GM21576 (cell line): ENCODE measurements around the gene PSTPIP1.

Experiments
- ATAC-seq: cut with Tn5 transposase; IDR thresholded peaks from one replicate; pipeline ENCODE4 v1.9.1; 2021; ENCODE audit warnings: mild to moderate bottlenecking, moderate library complexity; ENCODE audit not compliant: unreplicated experiment

PSTPIP1 gene

DNA sequence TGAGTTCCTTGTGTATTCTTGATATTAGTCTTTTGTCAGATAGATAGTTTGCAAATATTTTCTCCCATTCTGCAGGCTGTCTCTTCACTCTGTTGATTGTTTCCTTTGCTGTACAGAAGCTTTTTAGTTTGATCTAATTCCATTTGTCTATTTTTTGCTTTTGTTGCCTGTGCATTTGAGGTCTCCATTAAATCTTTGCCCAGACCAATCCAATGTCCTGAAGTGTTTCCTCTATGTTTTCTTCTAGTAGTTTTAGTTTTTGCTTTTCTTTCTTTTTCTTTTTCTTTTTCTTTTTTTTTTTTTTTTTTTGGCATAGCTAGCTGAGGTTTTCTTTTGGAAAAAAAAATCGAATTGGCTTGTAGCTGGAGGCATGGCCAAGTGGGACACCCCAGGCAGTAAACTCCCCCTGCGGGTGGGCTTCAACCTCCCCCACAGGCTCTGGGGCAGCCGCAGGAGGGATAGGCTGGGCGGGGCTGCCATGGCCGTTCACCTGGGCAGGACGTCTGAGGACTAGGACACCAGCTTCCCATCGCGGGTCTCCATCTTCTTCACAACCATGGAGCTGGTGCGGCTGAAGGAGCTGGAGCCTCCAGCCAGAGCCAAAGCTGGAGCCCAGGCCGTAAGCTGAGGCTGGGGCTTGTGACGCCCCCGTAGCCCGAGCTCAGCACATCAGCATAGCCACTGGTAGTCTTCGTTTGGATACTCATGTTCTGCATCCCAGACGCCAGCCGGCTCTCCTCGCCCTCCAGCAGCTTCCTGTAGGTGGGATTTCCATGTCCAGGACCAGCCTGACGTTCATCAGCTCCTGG is 16.2 kb upstream of the PSTPIP1 start:
- ATAC-seq: no peak

- no peak for ATAC-seq
Observed at GRCh38 chr15:76979331-76979925, 15.5 kb upstream of the PSTPIP1 start.

DNA sequence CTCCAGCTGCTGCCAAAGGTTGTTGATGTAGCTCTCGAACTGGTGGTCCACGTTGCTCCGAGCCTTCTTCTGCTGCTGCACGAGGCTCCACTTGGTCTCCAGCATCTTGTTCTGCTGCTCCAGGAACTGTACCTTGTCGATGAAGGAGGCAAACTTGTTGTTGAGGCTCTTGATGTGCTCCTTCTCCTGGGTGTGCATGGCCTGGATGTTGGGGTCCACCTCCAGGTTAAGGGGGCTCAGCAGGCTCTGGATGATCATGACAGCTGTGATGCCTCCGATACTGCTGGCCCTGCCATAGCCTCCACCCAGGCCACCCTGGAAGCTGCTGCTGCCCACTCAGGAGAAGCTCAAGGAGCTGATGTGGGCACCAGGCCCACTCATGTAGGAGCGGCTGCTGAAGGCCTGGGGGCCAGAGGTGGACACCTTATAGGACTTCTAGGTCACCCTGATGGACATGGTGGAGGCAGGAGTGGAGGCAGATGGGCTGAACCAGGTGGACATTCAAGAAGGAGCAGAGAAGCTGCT is 14.9 kb upstream of the PSTPIP1 start:
- no peak for ATAC-seq

DNA sequence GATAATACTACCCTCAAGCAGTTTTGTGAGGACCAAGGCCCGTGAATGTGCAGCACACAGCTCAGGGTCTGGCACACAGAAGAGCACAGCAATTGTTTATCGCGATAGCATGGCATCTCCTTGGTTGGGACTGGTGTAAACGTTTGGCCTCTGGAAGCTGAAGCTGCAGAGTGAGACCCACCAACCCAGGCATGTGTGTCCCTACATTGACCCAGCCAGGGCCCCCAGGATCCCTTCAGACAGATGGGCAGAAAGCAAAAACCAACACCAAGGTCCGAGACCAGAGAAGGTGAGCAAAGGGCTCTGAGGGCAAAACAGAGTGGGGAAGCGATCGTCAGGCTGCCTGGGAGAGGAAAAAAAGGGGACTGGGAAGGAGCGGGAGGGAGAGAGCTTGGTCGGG is 12.6 kb upstream of the PSTPIP1 start:
- ATAC-seq: no peak

DNA sequence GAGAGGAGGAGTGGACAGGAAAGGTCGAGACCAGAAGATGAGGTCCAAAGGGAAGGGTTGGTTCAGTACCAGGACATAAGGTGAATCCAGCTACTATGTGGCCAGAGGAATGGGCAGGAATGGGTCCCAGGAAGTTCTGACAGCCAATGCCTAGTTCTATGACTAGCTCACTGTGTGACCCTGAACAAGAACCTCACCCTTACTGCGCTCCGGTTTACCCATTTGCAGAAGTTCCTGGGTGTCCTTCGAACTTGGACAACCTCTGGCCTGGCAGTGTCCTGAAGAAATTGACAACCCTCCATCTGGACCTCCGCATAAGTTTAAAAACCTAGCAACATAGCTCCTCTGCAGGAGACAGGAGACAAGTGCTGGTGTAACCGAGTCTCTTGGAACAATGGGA is 12.2 kb upstream of the PSTPIP1 start:
- no peak for ATAC-seq

- ATAC-seq: no peak
Observed at GRCh38 chr15:76983590-76984375, 11.1 kb upstream of the PSTPIP1 start.

DNA sequence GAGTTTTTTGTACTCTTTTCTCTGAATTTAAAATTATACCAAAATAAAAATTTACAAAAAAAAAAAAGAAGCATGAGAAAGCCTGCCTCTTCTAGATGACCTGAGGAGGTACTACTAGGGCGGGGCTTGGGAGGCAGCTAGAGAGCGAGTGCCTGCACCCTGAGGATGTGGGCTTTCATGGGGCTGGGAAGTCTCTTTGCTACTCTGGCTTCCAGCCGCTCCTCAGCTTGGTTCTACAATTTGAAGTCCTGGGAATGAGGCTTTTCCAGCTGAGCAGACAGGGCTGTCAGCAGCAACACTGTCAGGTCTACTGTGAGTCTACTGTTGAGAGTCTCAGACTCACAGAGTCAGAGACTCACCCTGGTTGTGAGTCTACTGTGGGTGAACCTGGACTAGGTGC is 8.2 kb upstream of the PSTPIP1 start:
- no peak for ATAC-seq

GRCh38 chr15:76987276-76987675 is 7.7 kb upstream of the PSTPIP1 start:
- ATAC-seq: no peak

- peak; percentile 73 for ATAC-seq
Observed at GRCh38 chr15:76987896-76988860, 6.7 kb upstream of the PSTPIP1 start.

DNA sequence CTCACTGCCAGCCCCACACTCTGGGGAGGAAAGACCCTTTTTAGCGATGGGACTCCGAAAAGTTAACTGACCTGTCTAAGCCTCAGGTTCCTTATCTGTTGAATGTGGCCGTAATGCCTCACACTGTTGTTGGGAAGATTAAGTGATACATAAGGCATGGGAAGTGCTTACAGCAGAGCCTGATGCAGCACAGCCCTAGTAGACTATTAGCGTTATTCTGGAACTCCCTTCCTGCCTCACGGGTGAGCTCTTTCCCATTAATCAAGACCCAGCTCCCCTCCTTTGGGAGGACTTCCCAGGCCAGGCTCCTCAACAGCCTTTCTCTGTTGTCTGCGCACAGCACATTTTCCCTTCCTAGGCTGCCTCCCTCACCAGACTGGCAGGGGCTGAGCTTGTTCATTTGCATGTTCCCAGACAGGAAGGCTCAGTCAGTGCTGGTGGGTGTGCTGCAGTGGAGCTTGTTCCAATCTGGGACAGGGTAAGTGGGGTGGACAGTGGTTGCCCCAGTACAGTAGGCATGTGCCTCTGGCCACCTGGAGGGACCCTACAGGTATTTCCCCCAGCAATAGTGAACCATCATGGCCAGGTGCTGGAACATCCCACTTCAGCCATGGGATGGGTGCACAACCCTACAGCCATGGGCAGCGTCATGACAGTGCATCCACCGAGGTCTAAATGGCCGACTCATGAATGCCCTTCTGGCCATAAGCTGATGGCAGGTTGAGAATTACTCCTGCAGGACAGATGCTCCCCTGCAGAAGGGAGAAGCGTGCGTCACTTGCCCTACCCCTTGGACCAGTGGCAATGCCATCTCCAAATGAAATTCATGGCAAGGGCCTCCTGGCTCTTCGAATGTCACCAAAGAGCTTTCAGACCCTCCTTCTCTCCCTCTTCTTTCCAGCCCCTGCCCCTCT is 5.8 kb upstream of the PSTPIP1 start:
- no peak for ATAC-seq

- ATAC-seq: no peak
Observed at GRCh38 chr15:76991048-76991447, 3.9 kb upstream of the PSTPIP1 start.

GRCh38 chr15:76991741-76992645 is 2.9 kb upstream of the PSTPIP1 start:
- no peak for ATAC-seq

DNA sequence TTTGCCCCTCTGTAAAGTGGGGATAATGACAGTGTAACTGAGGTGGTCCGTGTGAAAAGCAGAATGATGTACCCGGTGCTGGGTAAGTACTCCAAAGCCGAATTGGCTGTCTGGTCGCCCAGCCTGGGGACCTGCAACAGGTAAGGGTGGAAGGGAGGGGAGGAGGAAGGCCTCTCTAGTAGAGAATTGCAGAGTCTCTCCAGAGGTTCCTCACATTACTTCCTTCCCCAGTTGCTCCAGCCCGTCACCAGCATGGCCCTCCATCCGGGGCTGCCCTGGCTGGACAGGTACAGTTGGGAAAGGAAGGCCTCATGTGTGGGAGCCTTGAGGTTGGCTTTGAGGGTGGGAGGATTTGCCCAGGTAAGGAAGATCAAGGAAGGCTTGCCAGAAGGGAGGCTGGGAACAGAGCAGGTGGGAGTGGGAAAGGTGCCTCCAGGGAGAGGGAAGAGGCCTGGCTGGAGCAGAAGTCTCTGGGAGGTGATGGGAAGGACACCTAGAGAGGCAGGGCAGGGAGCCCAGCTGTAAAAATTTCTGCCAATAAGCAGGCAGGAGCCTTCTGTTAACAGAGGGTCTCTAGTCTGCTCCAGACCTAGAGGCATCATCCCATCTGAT is 1.7 kb upstream of the PSTPIP1 start:
- ATAC-seq: no peak

DNA sequence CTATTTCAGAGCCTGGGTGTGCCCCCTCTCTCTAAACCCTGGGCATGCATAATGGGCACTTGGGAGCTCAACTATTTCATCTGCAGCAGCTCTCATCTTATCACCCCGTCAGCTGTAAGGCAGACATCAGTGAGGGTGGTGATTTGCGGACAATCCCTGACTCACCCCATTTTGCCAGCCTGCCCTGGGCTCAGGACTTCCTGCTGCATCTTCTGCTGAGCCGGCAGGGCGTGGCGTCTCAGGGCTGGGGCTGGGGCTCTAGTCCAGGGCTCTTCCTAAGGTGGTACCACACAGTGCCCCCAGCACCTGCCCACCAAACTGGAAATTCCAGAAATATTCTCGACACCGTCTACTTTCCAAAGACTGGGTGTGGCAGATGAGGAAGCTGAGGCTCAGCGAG is 925 bp upstream of the PSTPIP1 start:
- no peak for ATAC-seq

DNA sequence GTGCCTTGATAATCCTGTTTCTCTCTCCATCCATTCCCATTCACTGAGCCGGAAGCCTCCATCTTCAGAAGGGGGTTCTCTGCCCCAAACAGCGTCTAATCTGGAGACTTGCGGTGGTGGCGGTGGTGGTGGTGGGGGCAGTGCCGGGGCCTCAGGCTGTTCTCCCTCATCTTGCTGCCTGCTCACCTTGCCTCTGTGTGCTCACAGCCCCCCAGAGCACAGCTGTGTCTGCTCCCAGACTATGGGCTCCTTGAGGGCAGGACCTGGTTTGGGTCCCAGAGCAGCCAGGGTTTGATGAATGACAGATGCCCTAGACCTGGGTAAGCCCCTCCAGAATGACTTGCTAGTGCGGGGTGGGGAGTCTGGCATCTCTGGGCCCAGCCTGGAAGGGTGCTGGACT is 430 bp upstream of the PSTPIP1 start:
- ATAC-seq: no peak

- no peak for ATAC-seq
Observed at GRCh38 chr15:76996076-76996525, 1.2 kb downstream of the PSTPIP1 start.

DNA sequence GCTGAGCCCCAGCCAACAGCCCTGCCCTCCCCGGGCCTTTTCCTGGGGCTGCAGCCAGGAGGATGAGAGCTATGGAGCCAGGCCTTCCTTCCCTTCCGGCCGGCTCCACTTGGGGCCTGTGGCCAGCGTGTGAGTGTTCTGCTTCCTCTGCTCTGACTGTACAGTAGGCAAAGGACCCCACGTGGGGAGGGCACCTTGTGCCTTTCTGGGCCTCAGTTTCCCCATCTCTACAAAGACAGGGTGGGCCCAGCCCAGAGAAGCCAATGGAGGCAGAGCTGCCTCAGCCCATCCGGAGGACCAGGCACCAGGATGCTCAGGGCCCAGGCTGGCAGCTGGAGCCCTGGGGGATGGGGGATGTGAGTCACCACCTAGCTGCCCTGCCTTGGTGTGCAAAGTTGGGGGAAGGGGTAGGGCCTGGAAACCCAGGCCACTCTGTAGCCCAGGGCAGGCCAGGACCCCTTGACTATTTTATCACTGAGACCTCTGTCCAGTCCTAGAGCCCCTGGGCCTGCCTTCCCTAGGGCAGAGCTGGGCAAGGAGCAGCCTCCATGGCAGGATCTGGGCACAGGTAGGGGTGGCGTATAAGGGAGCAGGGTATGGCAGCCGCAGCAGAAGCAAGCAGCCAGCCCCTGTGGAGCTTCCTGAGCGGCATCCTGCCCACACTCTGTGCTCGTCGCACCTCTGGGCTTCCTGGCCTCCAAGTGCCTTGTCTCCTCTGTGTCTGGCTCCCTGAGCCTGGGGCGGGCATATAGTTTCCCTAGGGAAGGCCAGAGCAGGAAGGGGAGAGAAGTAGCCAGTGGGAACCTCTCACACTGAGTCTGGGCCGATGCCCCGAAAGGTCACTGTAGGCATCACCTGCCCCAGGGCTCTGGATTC is 1.8 kb downstream of the PSTPIP1 start:
- no peak for ATAC-seq
